GM04503 (cell line): ENCODE data around the gene ADAMTSL5.
"Not testable (repeated sequence)": the region's sequence is repeated elsewhere in the genome, so short reads cannot be mapped to it uniquely, and the experiment has no call there.

ENCODE experiments used
- DNase-seq: peaks from one replicate; pipeline ENCODE4 v3.0.0-alpha.2; 2012; ENCODE audit warnings: low read depth

The ADAMTSL5 gene

GRCh38 chr19:1512671-1513498, at the start of gene ADAMTSL5:
Gene ADAMTSL5, minus strand, starts transcription at chr19:1513019. Its CDS starts 2,076 bp downstream, at chr19:1510943.
- no peak for DNase-seq

GRCh38 chr19:1561236-1561842, 48.5 kb upstream of the ADAMTSL5 start:
- DNase-seq = no peak

GRCh38 chr19:1560286-1560882, 47.6 kb upstream of the ADAMTSL5 start:
- DNase-seq = no peak

- no peak for DNase-seq
Measured at GRCh38 chr19:1558552-1558951, 45.7 kb upstream of the ADAMTSL5 start.

- no peak for DNase-seq
Measured at GRCh38 chr19:1556390-1557070, 43.7 kb upstream of the ADAMTSL5 start.

- no peak for DNase-seq
Measured at GRCh38 chr19:1555487-1556389, 42.9 kb upstream of the ADAMTSL5 start.

- DNase-seq = no peak
Measured at GRCh38 chr19:1554968-1555367, 42.1 kb upstream of the ADAMTSL5 start.

- DNase-seq = no peak
Measured at GRCh38 chr19:1553415-1553814, 40.6 kb upstream of the ADAMTSL5 start.

GRCh38 chr19:1551068-1552040, 38.5 kb upstream of the ADAMTSL5 start:
- DNase-seq = no peak

GRCh38 chr19:1549332-1549945, 36.6 kb upstream of the ADAMTSL5 start:
- no peak for DNase-seq

- no peak for DNase-seq
Measured at GRCh38 chr19:1540365-1540925, 27.6 kb upstream of the ADAMTSL5 start.

- DNase-seq = not testable (repeated sequence)
Measured at GRCh38 chr19:1539749-1540148, 26.9 kb upstream of the ADAMTSL5 start.

GRCh38 chr19:1538978-1539377, 26.2 kb upstream of the ADAMTSL5 start:
- no peak for DNase-seq

GRCh38 chr19:1535699-1536098, 22.9 kb upstream of the ADAMTSL5 start:
- DNase-seq = not testable (repeated sequence)

- no peak for DNase-seq
Measured at GRCh38 chr19:1534972-1535371, 22.2 kb upstream of the ADAMTSL5 start.

- DNase-seq = no peak
Measured at GRCh38 chr19:1533510-1534150, 20.8 kb upstream of the ADAMTSL5 start.

GRCh38 chr19:1532003-1532402, 19.2 kb upstream of the ADAMTSL5 start:
- no peak for DNase-seq

GRCh38 chr19:1531587-1531986, 18.8 kb upstream of the ADAMTSL5 start:
- DNase-seq = no peak

GRCh38 chr19:1530856-1531255, 18.0 kb upstream of the ADAMTSL5 start:
- DNase-seq = not testable (repeated sequence)
